ENCODE measurements around the gene TMEM18. TPM values are rescaled to one million over a fixed set of nuclear protein-coding genes. Genes with fewer than 3 reads are reported as not detected.

Gene TMEM18
- total and polyA plus RNA-seq, 2 experiments from 2014 or later = 9.9 to 37.7 TPM

GRCh38 chr2:715854-716560 is 38.8 kb upstream of the TMEM18 start:
- no peaks in the 10 kb centered on the region for H3K4me1 ChIP-seq (ENCODE audit: insufficient read depth)
- WGBS, 2 experiments (ENCODE audit: low coverage in 1 of 2, low lambda C conversion rate in 2 of 2, missing lambda C conversion rate in 2 of 2) = 61 to 64% methylated on average over 18 of the region's 18 CpGs
- peaks cover 8% of the 10 kb centered on the region; the same call in 1 of the 2 replicates for H3K27me3 ChIP-seq (replicated peaks; ENCODE audit: insufficient read depth)
- no peaks in the 10 kb centered on the region for H3K36me3 ChIP-seq (ENCODE audit: low read depth)
- no peak overlapping the region for H3K4me3 ChIP-seq
- no peak overlapping the region for H3K4me2 ChIP-seq (ENCODE audit: unreplicated experiment)
- H3K9me2 ChIP-seq (ENCODE audit: insufficient read depth) = no peaks in the 10 kb centered on the region
- H3K79me2 ChIP-seq (ENCODE audit: insufficient read depth) = no peaks in the 10 kb centered on the region
- TF ChIP-seq EZH2phosphoT487 (IDR thresholded peaks at IDR 0.05; ENCODE audit: insufficient read depth, low read depth) (no peak), EZH2 (IDR thresholded peaks at IDR 0.05; ENCODE audit: insufficient read depth, poor library complexity, severe bottlenecking) (no peak)
- H3F3A ChIP-seq (ENCODE audit: insufficient read depth) = no peaks in the 10 kb centered on the region
- peak; percentile 28 for DNase-seq
- no peak overlapping the region for H2AFZ ChIP-seq
- no peaks in the 10 kb centered on the region for H4K20me1 ChIP-seq (ENCODE audit: insufficient read depth)
- no peak overlapping the region for H3K9ac ChIP-seq
- H3K9me3 ChIP-seq (ENCODE audit: low read depth) = no peaks in the 10 kb centered on the region
- in situ Hi-C loops (cut with MboI) = no loop called here
- H3K27ac ChIP-seq = no peak overlapping the region

- H3K9ac ChIP-seq = no peak overlapping the region
- no peak overlapping the region for H3K27ac ChIP-seq
- H3K27me3 ChIP-seq (replicated peaks; ENCODE audit: insufficient read depth) = peaks cover 8% of the 10 kb centered on the region; the same call in 1 of the 2 replicates
- no peaks in the 10 kb centered on the region for H3F3A ChIP-seq (ENCODE audit: insufficient read depth)
- in situ Hi-C loops (cut with MboI) = no loop called here
- no peak overlapping the region for H3K4me3 ChIP-seq
- no peaks in the 10 kb centered on the region for H3K36me3 ChIP-seq (ENCODE audit: low read depth)
- no peaks in the 10 kb centered on the region for H3K4me1 ChIP-seq (ENCODE audit: insufficient read depth)
- H3K79me2 ChIP-seq (ENCODE audit: insufficient read depth) = no peaks in the 10 kb centered on the region
- no peak overlapping the region for H2AFZ ChIP-seq
- no peaks in the 10 kb centered on the region for H3K9me3 ChIP-seq (ENCODE audit: low read depth)
- 44 to 49% methylated on average over 2 of the region's 2 CpGs for WGBS, 2 experiments (ENCODE audit: low coverage in 1 of 2, low lambda C conversion rate in 2 of 2, missing lambda C conversion rate in 2 of 2)
- no peak for DNase-seq
- H3K4me2 ChIP-seq (ENCODE audit: unreplicated experiment) = no peak overlapping the region
- TF ChIP-seq EZH2phosphoT487 (IDR thresholded peaks at IDR 0.05; ENCODE audit: insufficient read depth, low read depth) (no peak), EZH2 (IDR thresholded peaks at IDR 0.05; ENCODE audit: insufficient read depth, poor library complexity, severe bottlenecking) (no peak)
- no peaks in the 10 kb centered on the region for H3K9me2 ChIP-seq (ENCODE audit: insufficient read depth)
- H4K20me1 ChIP-seq (ENCODE audit: insufficient read depth) = no peaks in the 10 kb centered on the region
Observed at GRCh38 chr2:715038-715437, 37.8 kb upstream of the TMEM18 start.

DNA sequence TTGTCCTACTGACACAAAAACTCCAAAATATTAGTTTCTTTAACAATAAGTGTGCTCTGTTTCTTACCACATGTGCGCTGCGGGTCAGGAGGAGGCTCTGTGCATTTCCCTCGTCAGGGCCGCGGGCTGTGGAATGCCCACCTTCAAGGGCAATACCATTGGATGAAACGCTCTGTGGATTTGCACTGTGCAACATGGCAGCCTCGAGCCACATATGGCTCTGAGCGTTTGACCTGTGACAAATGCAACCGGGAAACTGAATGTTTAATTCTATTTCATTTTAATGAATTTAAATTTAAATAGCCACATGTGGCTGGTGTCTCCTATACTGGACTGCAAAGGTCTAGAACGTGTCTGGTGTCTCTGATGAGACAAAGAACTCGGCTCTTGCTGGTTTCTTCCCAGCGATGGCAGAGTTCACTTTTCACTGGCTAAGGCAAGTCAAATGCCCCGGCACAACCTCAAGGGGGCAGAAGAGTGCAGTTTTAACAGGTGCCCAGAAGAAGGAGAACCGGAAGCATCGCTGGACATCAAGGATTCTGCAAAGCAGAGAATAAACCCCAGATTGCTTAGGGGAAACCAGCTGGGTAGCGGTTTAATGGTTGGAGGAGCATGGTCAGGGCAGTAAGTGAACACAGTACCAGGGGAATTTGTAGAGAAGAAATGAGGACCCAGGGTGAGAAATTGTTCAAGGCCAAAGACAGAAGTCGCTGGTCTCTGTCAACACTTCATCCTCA is 37.0 kb upstream of the TMEM18 start:
- Histone ChIP-seq H3K4me1 (ENCODE audit: insufficient read depth) (no peaks in the 10 kb centered on the region), H3K9ac (no peak overlapping the region), H4K20me1 (ENCODE audit: insufficient read depth) (no peaks in the 10 kb centered on the region), H3K27me3 (replicated peaks; ENCODE audit: insufficient read depth) (peaks cover 13% of the 10 kb centered on the region; the same call in 1 of the 2 replicates), H3K4me3 (no peak overlapping the region), H3K4me2 (ENCODE audit: unreplicated experiment) (no peak overlapping the region), H3K9me3 (ENCODE audit: low read depth) (no peaks in the 10 kb centered on the region), H2AFZ (no peak overlapping the region), H3F3A (ENCODE audit: insufficient read depth) (no peaks in the 10 kb centered on the region), H3K36me3 (ENCODE audit: low read depth) (no peaks in the 10 kb centered on the region), H3K9me2 (ENCODE audit: insufficient read depth) (no peaks in the 10 kb centered on the region), H3K79me2 (ENCODE audit: insufficient read depth) (no peaks in the 10 kb centered on the region), H3K27ac (no peak overlapping the region)
- DNase-seq = peak; percentile 66
- WGBS, 2 experiments (ENCODE audit: low coverage in 1 of 2, low lambda C conversion rate in 2 of 2, missing lambda C conversion rate in 2 of 2) = 42 to 45% methylated on average over 17 of the region's 17 CpGs
- in situ Hi-C loops (cut with MboI) = no loop called here
- no peak for TF ChIP-seq EZH2phosphoT487 (IDR thresholded peaks at IDR 0.05; ENCODE audit: insufficient read depth, low read depth)
- TF ChIP-seq EZH2 (IDR thresholded peaks at IDR 0.05; ENCODE audit: insufficient read depth, poor library complexity, severe bottlenecking) = no peak

GRCh38 chr2:710867-711665 is 33.9 kb upstream of the TMEM18 start:
- H3F3A ChIP-seq (ENCODE audit: insufficient read depth) = no peaks in the 10 kb centered on the region
- no peak overlapping the region for H3K4me3 ChIP-seq
- H3K9ac ChIP-seq = no peak overlapping the region
- peaks cover 13% of the 10 kb centered on the region; the same call in 1 of the 2 replicates for H3K27me3 ChIP-seq (replicated peaks; ENCODE audit: insufficient read depth)
- H3K9me2 ChIP-seq (ENCODE audit: insufficient read depth) = no peaks in the 10 kb centered on the region
- 16 to 18% methylated on average over 5 of the region's 5 CpGs for WGBS, 2 experiments (ENCODE audit: low coverage in 1 of 2, low lambda C conversion rate in 2 of 2, missing lambda C conversion rate in 2 of 2)
- no peak overlapping the region for H2AFZ ChIP-seq
- H3K4me1 ChIP-seq (ENCODE audit: insufficient read depth) = no peaks in the 10 kb centered on the region
- DNase-seq = no peak
- TF ChIP-seq EZH2 (IDR thresholded peaks at IDR 0.05; ENCODE audit: insufficient read depth, poor library complexity, severe bottlenecking) = no peak
- no peak for TF ChIP-seq EZH2phosphoT487 (IDR thresholded peaks at IDR 0.05; ENCODE audit: insufficient read depth, low read depth)
- no peaks in the 10 kb centered on the region for H3K79me2 ChIP-seq (ENCODE audit: insufficient read depth)
- no peaks in the 10 kb centered on the region for H3K36me3 ChIP-seq (ENCODE audit: low read depth)
- no peaks in the 10 kb centered on the region for H4K20me1 ChIP-seq (ENCODE audit: insufficient read depth)
- H3K4me2 ChIP-seq (ENCODE audit: unreplicated experiment) = no peak overlapping the region
- no peak overlapping the region for H3K27ac ChIP-seq
- in situ Hi-C loops (cut with MboI) = no loop called here
- no peaks in the 10 kb centered on the region for H3K9me3 ChIP-seq (ENCODE audit: low read depth)
